Sigmoid colon (tissue), 7 donors: ENCODE measurements around the gene CDCP1. TPM values are rescaled to one million over a fixed set of nuclear protein-coding genes. Genes with fewer than 3 reads are reported as not detected.
A peak's percentile ranks its signal among the peaks of the same experiment; 100 is the strongest.

Experiments
- DNase-seq: peaks from one replicate; pipeline ENCODE4 v3.0.0-alpha.2; 2019
- H3K27ac ChIP-seq, 4 donors: fragments of 200-600 bp; sonication (generic); one replicate each; pipeline ENCODE4 v1.5.1; 2016 to 2019; ENCODE audit warnings: mild to moderate bottlenecking in 1 of 4
- H3K27me3 ChIP-seq, 3 donors: fragments of 200-600 bp; sonication (generic); one replicate each; pipeline ENCODE4 v1.5.1; 2019; ENCODE audit warnings: mild to moderate bottlenecking in 1 of 3
- H3K36me3 ChIP-seq, 4 donors: fragments of 200-600 bp; sonication (generic); one replicate each; pipeline ENCODE4 v1.5.1; 2016 to 2019
- H3K4me1 ChIP-seq, 4 donors: fragments of 200-600 bp; sonication (generic); one replicate each; pipeline ENCODE4 v1.5.1; 2017 to 2019
- H3K4me3 ChIP-seq, 4 donors: fragments of 200-600 bp; sonication (generic); one replicate each; pipeline ENCODE4 v1.5.1; 2017 to 2019; ENCODE audit warnings: mild to moderate bottlenecking in 2 of 4, moderate library complexity in 1 of 4
- H3K9me3 ChIP-seq, 4 donors: fragments of 200-600 bp in 3 of 4; sonication (generic) in 3 of 4; one replicate each; pipeline versions ENCODE4 v1.5.1 to v1.6.1; 2013 to 2019
- CTCF ChIP-seq, 4 experiments: fragments of 450-650 bp in 3 of 4; fragments of 200-600 bp in 1 of 4; IDR thresholded peaks; one replicate each; pipeline ENCODE4 v1.5.1; 2016 to 2019; ENCODE audit warnings: antibody characterized with exemption in 4 of 4, mild to moderate bottlenecking in 3 of 4, moderate library complexity in 2 of 4
- EP300 ChIP-seq, 4 donors: sonication (generic); formaldehyde crosslinking; IDR thresholded peaks; one replicate each; pipeline ENCODE4 v1.6.1; 2017; ENCODE audit warnings: antibody characterized with exemption in 4 of 4
- POLR2A ChIP-seq, 2 donors: fragments of 450-650 bp; IDR thresholded peaks; one replicate each; pipeline ENCODE4 v1.6.1; 2016; ENCODE audit warnings: antibody characterized with exemption in 2 of 2, mild to moderate bottlenecking in 2 of 2, moderate library complexity in 2 of 2
- POLR2AphosphoS5 ChIP-seq, 4 donors: sonication (generic); formaldehyde crosslinking; IDR thresholded peaks; one replicate each; pipeline ENCODE4 v1.6.1; 2017; ENCODE audit warnings: antibody characterized with exemption in 4 of 4
- WGBS, 2 donors: extraction: QIAGEN DNeasy Blood & Tissue Kit; methylation state at CpG; one replicate each; pipeline ENCODE4 v1.1.7; 2013; 5-methylcytosine and 5-hydroxymethylcytosine counted together
- intact Hi-C: fragments of 100-400 bp; cut with DNase I; formaldehyde crosslinking; loops from one replicate; pipeline ENCODE4 v1.15.1; 2023
- polyA plus RNA-seq, 3 donors: library from polyadenylated mRNA; stranded (reverse); fragments of 200-250 nt; gene quantifications; one replicate each; pipeline ENCODE4 v1.2.3, GENCODE V29; 2013
- total RNA-seq, 4 donors: library from RNA; depleted of rRNA; stranded (reverse); fragments of >200 nt; gene quantifications; one replicate each; pipeline ENCODE4 v1.1.0, GENCODE V29; 2016
- donor health status: healthy with polysubstance abuse.
- donor health status: Bipolar disorder and iron deficiency.
- donor health status: healthy.

CDCP1 gene
- total and polyA plus RNA-seq, 7 donors = 0.71 to 35.2 (median 1.2) TPM

- intact Hi-C loops = no loop called here
- H3K4me1 ChIP-seq = peaks cover 0 to 40% (median 23%) of the 10 kb centered on the region in 4 donors
- H3K9me3 ChIP-seq = no peaks in the 10 kb centered on the region
- H3K36me3 ChIP-seq = no peaks in the 10 kb centered on the region
- TF ChIP-seq CTCF (IDR thresholded peaks at IDR 0.05) = no peak
- no peak for TF ChIP-seq POLR2AphosphoS5 (IDR thresholded peaks at IDR 0.05)
- no peak for TF ChIP-seq EP300 (IDR thresholded peaks at IDR 0.05)
- no peak for TF ChIP-seq POLR2A (IDR thresholded peaks at IDR 0.05)
- no peaks in the 10 kb centered on the region for H3K27me3 ChIP-seq
- no peak for DNase-seq
- no peak overlapping the region for H3K4me3 ChIP-seq
- H3K27ac ChIP-seq = peak overlapping the region in 3 of 4 donors; percentile 30 to 71 (median 71)
- WGBS, 2 donors = 91 to 93% methylated on average over 12 of the region's 12 CpGs
These were observed 23.1 kb upstream of the CDCP1 start for GRCh38 chr3:45169125-45169904.

DNA sequence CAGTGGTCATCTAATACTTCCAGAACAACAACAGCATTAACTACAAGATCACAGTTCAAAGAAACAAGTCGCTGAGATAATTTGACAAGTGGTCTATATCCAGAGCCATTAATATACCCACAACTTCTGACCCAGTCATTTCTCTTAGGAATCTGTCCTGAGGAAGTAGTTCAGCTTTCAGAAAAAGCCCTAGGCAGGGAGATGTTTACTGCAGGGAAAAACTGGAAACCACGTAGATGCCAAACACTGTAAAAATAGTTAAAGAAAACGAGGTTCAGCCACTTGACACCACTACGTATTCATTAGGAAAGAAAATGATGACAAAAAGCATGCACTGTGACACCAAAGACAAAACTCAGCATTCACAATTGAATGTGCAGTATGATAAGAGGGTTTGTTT lies 22.3 kb upstream of the CDCP1 start:
- Histone ChIP-seq H3K4me1 (peaks cover 0 to 31% (median 17%) of the 10 kb centered on the region in 4 donors), H3K27me3 (no peaks in the 10 kb centered on the region), H3K4me3 (no peak overlapping the region), H3K36me3 (no peaks in the 10 kb centered on the region), H3K9me3 (no peaks in the 10 kb centered on the region), H3K27ac (no peak overlapping the region)
- TF ChIP-seq CTCF (IDR thresholded peaks at IDR 0.05) = no peak
- TF ChIP-seq POLR2A (IDR thresholded peaks at IDR 0.05) = no peak
- no peak for TF ChIP-seq EP300 (IDR thresholded peaks at IDR 0.05)
- whole genome bisulfite sequencing, 2 donors = 72 to 79% methylated on average over 4 of the region's 4 CpGs
- no peak for DNase-seq
- intact Hi-C loops = no loop called here

GRCh38 chr3:45167011-45167911 lies 21.1 kb upstream of the CDCP1 start:
- 9 to 16% methylated on average over 23 of the region's 23 CpGs for WGBS, 2 donors
- no peaks in the 10 kb centered on the region for H3K36me3 ChIP-seq
- intact Hi-C loops = no loop called here
- H3K27me3 ChIP-seq = no peaks in the 10 kb centered on the region
- H3K4me1 ChIP-seq = peaks cover 0 to 27% (median 16%) of the 10 kb centered on the region in 4 donors
- H3K4me3 ChIP-seq = no peak overlapping the region
- peak overlapping the region in 1 of 4 donors; percentile 55 for H3K27ac ChIP-seq
- DNase-seq = peak; percentile 80
- no peak for TF ChIP-seq POLR2A (IDR thresholded peaks at IDR 0.05)
- peak in 1 of 4 donors; percentile 39 for TF ChIP-seq POLR2AphosphoS5 (IDR thresholded peaks at IDR 0.05)
- no peaks in the 10 kb centered on the region for H3K9me3 ChIP-seq

DNA sequence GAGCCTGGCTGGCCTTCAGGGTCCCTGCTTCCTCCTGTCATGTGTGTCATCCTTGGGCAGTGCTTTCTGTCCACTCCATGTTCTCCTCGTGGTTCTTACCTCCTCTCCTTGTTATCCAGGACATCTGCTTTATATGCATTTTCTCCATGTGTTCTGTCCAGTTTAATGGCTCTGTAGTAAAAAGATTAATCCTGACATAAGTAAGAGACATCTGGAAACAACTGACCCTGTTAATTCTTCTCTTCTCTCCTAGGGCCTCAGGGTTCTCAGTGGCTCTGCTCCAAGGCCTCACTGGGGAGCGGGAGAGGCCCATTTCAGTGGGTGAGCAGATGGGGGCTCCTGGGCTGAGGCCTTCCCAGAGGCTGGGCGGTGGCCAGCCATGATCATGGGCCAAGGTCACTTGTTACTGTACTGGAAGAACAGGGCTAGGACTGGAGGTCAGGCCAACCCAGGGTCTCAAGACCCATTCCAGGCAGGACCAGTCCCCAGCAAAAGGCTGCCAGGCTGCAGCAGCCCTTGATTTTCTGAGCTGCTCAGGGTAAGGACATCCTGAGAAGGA lies 20.2 kb upstream of the CDCP1 start:
- WGBS, 2 donors = 82 to 84% methylated on average over 3 of the region's 3 CpGs
- H3K9me3 ChIP-seq = no peaks in the 10 kb centered on the region
- H3K27me3 ChIP-seq = no peaks in the 10 kb centered on the region
- no peak for DNase-seq
- peaks cover 0 to 27% (median 16%) of the 10 kb centered on the region in 4 donors for H3K4me1 ChIP-seq
- no peak overlapping the region for H3K4me3 ChIP-seq
- TF ChIP-seq CTCF (IDR thresholded peaks at IDR 0.05) = no peak
- TF ChIP-seq POLR2AphosphoS5 (IDR thresholded peaks at IDR 0.05) = no peak
- TF ChIP-seq EP300 (IDR thresholded peaks at IDR 0.05) = no peak
- TF ChIP-seq POLR2A (IDR thresholded peaks at IDR 0.05) = no peak
- H3K36me3 ChIP-seq = no peaks in the 10 kb centered on the region
- intact Hi-C loops = no loop called here
- no peak overlapping the region for H3K27ac ChIP-seq
